IPS DF 19.7 (cell line): ENCODE results near the gene ARHGAP5.

Experiments used
- DNase-seq: peaks from one replicate; pipeline ENCODE4 v3.0.0-alpha.2; 2013; ENCODE audit warnings: low read depth, low spot score

Gene ARHGAP5

DNA sequence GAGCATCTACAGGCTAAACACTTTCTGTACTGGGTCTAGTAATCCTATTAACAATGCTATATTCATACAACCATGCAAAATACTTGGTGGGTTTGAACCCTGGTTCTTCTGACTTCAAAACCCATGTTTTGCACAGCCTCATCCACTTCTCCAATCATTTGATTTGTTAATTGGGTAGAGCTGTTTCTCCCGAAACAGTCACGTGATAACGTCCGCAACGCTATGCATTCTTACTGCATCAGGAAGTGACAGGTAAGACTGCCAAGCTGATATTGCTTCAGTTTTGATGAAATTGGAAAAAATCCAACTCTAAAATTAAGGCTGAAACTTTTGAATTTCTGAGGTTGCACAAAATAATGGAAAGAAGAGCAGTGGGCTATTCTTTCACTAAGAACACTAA, 94.4 kb downstream of the ARHGAP5 start:
- no peak for DNase-seq

DNA sequence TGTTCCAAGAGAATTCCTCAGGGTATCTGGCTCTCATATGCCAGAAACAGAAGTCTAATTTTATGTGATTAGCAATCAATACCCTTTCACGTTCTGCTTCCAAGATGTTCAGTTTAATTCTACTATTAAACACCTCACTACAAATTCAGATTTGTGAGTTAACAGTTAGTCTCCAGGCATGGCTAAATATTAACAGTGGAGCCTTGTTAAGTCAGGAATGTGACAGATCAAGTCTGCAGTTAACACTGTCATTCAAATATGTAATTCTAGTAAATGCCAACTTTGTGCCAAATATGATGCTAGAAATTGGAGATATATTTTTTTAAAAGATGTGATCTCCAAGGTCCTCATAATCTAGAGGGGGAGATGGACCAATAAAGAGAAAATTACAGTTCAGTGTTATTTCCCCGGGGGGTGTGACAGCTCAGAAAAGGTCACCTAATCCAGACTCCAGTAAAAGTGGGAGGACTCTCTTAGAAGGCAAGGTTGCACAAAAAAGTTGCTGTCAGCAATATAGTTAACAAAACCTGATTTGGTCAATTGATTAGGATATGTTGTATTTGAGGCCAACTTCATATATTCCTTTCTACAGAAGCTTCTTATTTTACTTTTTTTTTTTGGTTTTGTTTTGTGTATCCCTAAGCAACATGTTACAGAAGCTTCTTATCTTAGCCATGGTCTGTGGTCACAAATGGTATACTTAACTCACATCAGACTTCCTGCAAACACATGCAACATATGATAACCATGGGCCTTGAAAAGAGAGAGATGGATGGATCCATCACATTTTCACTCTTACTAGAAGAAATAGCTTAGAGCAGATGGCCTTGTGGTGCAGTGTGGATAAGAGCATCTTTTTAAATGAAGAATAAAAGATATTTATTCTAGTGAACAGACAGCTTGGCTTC, 106.3 kb downstream of the ARHGAP5 start:
- no peak for DNase-seq

DNA sequence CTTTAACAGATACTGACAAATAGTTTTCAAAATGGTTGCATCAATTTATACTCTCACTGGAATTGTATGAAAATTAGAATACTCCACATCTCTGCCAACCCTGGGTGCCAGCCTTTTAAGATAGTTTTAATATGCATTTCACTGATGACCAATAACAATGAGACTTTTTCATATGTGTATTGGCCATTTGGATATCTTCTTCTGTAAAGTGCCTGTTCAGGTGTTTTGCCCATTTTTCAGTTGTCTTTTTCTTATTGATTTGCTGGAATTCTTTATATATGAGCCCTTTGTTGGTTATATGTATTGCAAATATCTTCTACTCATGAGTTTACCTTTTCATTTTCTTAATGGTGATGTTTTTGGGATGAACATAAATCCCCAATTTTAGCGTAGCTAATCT, 108.0 kb downstream of the ARHGAP5 start:
- no peak for DNase-seq

DNA sequence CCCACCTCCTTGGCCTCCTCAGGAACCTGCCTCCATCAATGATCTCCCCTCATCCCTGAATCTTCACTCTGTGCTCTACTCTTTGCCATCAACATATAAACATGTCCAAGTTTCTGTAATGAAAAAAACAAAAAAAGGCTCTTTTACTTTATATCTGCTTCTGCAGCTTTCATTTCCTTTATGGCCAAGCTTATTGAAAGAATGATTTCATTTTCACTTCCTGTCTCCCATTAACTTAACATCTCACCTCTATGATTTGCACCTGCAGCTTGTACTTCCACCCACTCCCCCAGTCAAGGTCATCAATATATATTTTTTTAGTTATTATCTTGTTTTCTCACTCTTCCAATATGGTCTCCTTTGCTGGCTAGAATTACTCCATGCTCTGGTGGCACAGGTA, 109.1 kb downstream of the ARHGAP5 start:
- DNase-seq: no peak

DNA sequence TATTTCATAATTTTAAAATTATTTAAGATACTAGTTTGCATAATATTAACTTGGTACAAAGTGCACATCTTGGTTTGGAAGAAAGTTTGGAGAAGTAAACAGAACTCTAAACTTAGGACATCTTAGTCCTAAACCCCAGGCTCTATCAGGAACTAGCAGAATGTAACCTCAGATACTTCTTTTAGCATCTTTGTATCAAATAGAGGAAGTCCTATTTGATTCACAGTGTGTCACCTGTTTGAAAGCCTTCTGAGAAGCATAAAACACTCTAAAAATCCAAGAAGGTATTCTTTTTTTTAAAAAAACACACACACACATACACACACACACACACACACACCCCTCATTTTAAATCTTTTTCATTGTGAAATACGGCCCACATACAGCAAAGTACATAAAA, 112.7 kb downstream of the ARHGAP5 start:
- no peak for DNase-seq

DNA sequence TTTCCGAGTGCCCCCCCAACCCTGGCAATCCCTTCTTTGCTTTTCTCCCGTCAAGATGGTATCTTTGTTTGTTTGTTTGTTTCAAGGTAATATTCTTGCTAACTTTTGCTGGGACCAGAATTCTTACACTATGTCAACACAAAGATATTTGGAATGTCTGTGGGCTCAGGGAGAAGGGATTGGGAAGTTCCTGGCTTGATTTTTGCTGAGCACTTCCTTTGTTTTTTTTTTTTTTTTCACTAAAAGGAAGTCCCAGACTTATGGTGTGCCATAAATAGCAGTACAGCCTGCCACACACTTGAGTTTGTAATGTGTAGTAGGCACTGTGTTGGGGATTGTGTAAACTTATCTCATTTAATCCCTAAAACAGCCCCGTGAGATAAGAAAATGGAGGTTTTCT, 113.6 kb downstream of the ARHGAP5 start:
- no peak for DNase-seq

DNA sequence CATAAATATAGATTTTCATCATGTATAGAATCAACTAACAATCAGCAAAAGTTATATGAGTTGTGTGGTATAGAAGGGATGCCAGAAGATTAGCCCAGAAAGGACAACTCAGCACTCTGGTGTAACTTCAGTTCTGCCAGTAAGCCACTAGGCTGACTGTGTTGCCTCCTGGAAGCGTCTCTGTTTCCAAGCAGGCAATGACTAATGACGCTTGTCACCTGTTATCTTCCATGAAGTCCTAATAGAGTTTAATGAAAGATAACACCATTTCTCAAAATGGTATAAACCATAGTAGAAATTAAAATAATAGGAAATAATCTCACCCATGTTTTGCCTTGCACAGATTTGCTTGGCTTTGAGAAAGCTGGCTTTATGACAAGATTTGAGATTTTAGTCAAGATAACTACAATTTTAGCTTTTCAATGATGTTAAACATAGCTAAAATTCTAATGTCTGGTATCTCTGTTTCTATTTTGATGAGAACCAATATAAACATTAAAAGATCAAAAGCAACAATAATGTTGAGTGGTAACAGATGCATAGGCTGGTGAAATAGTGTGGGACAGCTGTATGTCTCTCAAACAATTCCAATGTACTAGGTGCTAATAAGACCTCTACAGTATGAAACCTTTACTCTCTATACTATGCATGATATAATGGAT, 115.7 kb downstream of the ARHGAP5 start:
- no peak for DNase-seq

DNA sequence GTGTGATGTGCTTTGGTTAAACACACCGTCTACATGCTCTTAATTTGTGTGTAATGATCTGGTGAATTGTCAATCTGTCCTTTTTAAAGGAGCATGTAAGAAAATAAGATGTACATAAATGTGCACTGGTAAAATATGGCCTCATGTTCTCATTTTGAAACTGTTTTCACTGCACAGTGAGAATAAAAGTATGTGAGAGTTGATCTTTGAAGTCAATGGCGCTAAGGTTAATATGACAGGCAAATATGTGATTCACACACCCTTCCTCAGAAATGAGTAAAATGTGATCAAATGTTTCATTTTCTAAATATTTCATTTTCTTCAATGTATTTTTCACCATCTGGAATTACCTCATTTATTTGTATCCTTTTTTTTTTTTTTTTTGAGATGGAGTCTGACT, 116.4 kb downstream of the ARHGAP5 start:
- DNase-seq: no peak

DNA sequence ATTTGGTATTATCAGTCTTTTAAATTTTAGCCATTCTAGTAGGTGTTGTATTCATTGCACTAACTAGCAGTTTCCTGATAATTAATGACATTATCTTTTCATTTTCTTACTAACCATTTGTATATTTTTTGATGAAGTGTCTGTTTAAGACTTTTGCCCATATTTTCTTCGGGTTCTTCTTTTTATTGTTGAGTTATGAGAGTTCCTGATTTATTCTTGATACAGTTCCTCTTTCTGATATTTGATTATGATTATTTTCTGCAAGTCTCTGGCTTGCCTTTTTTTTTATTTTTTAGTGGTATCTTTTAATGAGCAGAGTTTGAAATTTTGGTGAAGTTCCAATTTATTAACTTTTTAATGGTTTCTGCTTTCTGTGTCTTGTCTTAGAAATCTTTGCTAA, 118.5 kb downstream of the ARHGAP5 start:
- no peak for DNase-seq

DNA sequence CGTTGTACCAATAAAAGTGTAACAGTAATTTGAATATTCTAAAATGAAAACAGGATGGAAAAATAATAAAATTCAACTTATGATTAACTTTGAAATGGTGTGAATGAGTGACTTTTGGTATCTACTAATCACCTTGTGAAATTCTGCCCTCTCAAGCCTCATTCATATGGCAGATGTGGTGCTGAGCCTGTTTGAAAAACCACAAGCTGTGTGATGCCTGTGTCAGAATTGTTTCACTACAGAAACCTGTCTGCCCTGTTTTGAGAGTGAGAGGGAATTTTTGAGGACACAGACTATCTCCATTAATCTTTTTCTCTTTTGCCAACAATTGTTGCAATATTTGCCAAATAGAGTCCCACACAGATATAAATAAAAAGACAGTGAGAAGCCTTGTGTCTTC, 120.8 kb downstream of the ARHGAP5 start:
- no peak for DNase-seq

DNA sequence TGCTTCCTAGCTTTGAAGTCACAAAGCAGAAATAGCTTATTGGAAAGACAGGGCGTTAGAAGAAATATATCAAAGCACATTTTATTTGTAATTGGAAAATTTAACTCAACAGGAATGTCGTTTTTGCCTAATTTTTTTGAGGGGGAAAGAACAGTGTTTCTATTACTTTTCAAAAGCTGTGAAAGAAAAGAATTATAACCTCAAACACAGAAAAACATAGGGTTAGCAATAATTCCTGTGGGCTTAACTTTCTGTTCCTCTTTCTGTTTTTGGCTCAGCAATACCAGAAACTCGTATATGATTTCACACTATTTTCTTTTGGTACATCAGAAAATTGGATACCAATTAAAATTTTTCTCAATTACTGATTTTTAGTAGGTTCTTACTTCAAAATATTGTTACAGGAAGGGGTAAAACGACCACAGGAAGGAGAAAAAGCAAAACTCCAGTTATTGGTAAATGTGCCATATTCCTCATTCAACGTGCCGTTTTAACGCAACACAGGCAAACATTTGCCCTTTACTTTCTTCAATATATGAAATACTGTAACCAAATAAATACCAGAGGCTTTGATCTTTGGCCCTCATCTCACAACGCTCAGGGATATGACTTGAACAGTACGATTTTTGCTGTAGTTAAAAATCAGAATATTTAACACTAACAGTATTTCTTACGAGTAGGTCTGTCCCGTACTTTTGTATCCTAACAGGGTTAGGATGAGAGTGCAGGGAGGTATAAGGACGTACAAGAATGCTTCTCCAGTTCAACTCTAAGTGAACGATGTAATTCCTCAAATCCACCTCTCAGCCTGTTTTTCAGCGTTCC, 123.5 kb downstream of the ARHGAP5 start:
- DNase-seq: no peak

DNA sequence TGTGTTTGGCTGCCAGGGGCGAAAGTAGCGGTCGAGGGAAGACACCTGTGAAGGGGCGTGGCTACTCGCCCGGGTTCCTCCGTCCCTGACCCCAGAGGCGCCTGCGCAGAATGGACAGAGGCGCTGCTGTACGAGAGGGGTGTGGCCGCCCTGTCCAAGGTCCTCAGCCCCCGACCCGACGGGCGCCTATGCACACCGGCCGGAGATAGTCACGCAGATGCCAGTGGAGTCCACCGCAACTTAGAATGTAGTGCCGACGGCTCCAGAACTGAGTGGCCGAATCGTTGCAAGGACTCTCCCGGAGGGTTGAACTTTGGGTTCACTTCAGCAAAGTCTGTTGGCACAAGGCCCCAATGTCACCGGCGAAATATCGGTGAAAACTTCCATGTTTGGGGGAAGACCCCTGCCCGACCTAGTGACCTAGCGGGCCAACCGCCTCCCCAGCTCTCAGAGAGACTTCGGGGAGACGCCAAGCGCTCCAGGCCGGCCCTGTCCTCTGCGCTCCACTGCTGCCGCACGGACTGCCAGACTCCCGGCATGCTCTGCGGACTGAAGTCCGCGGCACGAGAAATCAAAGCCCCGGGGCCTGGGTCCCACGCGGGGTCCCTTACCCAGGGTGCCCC, 124.2 kb downstream of the ARHGAP5 start:
- DNase-seq: peak; percentile 57

DNA sequence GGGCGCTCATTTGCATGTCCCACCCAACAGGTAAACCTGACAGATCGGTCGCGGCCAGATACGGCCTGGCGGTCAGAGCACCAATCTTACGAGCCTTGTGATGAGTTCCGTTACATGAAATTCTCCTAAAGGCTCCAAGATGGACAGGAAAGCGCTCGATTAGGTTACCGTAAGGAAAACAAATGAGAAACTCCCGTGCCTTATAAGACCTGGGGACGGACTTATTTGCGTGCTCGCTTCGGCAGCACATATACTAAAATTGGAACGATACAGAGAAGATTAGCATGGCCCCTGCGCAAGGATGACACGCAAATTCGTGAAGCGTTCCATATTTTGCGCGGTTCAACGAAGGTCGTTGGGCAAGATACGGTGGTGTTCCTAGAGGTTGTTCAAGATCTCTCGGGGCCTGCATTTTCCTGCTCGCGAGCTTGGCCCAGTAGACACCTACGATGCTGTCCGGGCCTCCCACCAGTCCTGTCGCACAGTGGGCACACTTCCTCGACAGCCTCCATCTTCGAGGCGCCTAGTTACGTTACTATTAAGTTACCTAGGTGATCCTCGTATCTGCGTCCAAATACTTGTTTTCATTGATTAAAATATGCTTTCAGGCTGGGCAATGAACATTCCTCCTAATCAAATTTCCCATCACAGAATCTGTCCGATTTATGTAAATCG, 124.8 kb downstream of the ARHGAP5 start, which contains the start of gene RNU6-7:
TSS of gene RNU6-7 (plus strand) at position 230 of the 675 bp plus-strand sequence.
- no peak for DNase-seq

DNA sequence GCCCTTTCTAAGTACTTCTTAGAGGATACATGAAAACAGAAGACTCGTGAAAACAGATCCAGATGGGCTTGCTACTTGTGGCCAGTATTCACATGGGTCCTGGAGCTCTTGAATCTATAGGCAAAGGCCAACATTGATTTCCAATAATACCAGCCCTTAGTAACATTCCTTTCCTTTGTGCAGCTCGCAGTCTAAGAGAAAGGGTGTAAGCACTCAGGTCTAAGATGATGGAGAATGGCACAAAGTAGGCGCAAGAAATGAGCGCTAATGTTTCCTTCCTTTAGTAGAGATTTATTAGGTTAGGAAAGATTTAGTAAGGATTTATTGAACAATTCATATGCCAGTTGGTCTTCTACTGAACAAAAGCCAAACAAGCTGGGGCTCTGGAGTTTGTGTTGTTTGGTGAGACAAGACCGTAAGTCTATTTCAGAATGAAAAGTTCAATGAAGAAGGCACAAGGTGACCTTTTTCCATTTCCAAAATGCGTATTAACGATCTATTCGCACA, 125.4 kb downstream of the ARHGAP5 start:
- no peak for DNase-seq

DNA sequence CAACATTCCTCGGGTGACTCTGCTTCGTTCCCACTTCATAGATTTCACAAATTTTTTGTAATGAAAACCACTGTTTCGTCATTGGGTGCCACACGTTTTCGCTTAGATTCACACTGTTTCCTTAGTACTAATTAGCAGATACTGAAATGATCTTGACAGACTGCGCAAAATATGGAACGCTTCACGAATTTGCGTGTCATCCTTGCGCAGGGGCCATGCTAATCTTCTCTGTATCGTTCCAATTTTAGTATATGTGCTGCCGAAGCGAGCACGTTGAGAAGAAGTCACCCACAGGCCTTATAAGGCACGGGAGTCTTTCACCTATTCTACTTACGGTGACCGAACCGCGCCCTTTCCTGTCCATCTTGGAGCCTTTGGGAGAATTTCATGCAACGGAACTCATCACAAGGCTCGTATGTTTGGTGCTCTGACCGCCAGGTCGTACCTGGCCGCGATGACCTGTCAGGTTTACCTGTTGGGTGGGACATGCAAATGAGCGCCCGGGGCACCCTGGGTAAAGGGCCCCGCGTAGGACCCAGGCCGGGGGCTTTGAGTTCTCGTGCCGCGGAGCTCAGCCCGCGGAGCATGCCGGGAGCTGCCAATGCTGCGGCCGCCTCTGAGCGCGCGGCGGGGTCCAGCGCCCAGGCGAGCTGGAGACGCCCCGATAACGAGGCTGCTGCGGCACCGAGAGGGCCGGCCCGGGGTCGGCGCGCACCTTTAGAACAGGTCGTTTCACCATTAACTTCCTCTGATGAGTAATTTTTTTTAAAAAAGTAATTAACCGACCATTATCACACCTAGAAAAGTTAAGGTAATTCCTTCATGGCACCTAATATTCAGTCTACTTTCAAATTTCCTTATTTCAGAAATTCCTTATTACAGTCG, 126.1 kb downstream of the ARHGAP5 start, which contains the start of gene RNU6-8:
TSS of gene RNU6-8 (minus strand) at position 272 of the 885 bp plus-strand sequence.
- DNase-seq: no peak

DNA sequence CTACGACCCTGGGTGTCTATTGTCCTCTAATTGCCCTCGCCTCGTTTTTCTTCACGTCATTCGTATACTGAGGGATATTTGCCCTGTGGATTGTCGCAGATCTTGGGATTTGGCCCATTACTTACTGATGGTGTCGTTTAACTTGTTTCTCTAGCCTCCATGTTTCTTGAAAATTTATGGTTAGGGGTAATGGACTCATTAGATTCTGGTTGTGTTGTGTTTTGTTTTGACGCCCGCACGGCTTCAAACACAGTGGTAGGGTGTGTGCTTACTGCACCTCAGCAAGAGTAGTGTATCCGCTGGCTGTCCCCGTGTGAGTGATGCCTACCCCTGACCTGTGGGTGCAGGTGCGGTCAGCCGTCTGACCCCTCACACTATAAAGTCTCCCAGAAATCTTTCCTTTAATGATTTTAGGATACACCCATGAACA, 126.8 kb downstream of the ARHGAP5 start:
- no peak for DNase-seq

DNA sequence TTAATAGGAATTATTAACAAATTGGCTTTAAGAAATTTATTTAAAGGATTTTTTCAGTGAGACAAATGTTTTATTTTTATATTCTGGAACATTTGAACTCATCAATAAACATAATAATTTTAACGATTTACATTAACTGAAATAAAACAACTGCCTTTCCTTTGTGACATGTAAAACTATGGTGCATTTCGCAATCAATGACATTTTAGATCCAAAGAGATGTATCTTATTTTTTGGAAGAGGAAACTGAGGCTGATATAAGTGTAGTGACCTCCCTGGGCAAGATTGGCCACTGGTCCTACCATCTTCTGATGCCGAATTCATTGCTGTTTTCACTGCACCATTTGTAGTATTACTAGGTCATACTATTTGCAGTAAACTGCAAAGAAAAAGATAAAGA, 128.4 kb downstream of the ARHGAP5 start:
- DNase-seq: no peak

DNA sequence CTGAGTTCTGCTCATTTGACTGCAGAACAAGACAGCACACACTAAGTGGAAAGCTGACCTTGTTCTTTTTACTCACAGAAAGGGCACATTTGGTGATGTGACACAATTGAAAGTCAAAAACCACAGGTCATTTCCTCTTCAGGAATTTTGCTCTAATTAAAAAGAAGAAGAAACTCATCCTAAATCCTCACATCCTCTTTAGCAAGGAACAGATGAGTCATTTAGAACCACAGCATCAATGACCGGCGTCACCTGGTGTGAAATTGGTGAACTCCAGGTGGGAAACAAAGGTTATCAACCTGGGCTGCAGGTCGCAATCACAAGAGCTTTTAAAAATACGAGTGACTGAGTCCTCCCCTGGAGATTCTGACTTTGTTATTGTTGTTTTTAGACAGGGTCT, 128.9 kb downstream of the ARHGAP5 start:
- no peak for DNase-seq

DNA sequence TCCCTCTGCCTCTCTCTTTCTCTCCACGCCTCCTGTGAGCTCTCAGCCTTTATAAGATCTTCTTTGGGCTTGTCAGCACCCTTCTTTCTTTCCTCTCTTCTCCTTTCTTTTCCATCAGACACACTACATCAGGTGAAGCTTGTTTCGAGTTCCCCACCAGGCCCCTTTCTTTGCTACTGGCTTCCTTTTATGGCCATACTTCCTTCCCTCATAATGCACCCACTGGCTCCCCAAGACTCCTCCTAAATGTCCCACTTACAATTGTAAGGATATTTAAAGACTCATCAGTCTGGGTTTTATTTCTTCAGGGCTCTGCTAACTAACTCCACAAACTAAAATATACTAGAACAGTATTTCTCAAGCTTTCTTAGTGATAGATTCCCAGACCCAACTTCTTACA, 129.4 kb downstream of the ARHGAP5 start:
- DNase-seq: no peak

DNA sequence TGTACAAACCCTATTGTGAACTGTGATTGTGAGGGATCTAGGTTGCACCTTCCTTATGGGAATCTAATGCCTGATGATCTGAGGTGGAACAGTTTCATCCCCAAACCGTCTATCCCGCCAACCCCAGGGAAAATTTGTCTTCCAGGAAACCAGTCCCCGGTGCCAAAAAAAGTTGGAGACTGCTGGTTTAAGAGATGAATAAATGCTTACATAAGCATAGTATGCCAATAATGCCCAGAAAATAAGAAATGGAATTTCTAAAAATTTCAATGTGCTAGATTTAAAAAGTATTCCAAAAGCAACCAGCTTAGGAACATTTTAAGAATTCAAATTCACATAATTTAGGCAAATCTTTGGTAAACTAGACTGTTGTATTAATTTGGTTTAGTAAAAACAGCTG, 131.4 kb downstream of the ARHGAP5 start:
- no peak for DNase-seq
